HL-60 (cell line): ENCODE data around the gene TMCO6.

Source experiments
- CTCF ChIP-seq: IDR thresholded peaks from one replicate; pipeline ENCODE4 v1.5.1; 2011; ENCODE audit warnings: low read length, control low read depth, inconsistent platforms; ENCODE audit not compliant: insufficient read depth
- REST ChIP-seq: IDR thresholded peaks from 2 replicates; pipeline ENCODE4 v1.6.1; 2012; ENCODE audit warnings: low read depth; ENCODE audit not compliant: insufficient replicate concordance

- TF ChIP-seq CTCF (no peak), REST (no peak)
Measured at GRCh38 chr5:140632366-140633020, 6.8 kb upstream of the TMCO6 start.
